ENCODE data around the gene LMBRD2. TPM values are rescaled to one million over a fixed set of nuclear protein-coding genes. Genes with fewer than 3 reads are reported as not detected.

Gene LMBRD2
- total RNA-seq, 3 donors from 2014 or later (not counting 1 experiment from before 2014, with no cell fraction given): 6.9 to 9.8 (median 9.6) TPM

DNA sequence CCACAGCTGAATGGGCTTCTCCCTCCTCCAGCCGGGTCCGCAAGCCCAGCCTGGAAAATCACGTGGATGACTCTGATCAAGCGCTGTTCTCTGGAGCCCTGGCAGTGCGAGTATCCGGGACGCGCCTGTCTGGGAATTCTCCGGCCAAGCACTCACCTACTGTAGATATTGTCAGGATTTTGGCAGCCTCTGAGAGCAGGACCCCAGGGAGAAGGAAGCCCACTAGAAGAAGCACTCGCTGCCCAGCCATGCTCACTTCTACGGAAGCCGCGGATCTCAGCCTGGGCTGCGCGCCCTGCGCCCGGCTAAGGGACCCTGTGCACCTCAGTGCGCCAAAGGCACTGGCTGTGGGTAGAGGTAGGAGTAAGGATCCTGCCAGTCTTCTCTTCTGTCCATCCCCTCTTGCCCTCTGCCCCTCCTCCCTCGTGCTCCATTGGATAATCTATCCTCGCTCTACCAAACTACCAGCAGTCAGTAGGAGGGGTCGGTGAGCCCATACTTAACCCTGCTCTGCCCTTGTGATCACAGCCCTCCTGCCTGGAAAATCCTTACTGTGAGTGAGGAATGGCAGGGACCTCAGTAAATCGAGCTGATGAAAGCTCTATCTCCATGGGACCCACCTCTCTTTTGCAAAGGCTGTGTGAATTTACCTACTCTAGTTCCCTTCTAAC, 85.0 kb downstream of the LMBRD2 start, which contains the start of gene UGT3A2:
TSS of gene UGT3A2 (minus strand) at position 343 of the 671 bp plus-strand sequence. CDS start at position 250, 93 bp downstream.
- no peaks in the 10 kb centered on the region for H3K36me3 Mint-ChIP-seq
- Histone ChIP-seq H3K27ac (ENCODE audit: low read length) (no peak within 1 kb of the TSS), H3K4me1 (ENCODE audit: control insufficient read depth, insufficient read depth, low read length) (peaks cover 3% of the 10 kb centered on the region), H3K27me3 (ENCODE audit: control insufficient read depth, insufficient read depth, low read length) (peaks cover 2% of the 10 kb centered on the region), H3K36me3 (ENCODE audit: control insufficient read depth, insufficient read depth, low read length) (no peaks in the 10 kb centered on the region), H3K9me3 (ENCODE audit: control insufficient read depth, insufficient read depth, low read length) (no peaks in the 10 kb centered on the region), H3K4me3 (ENCODE audit: low read length) (no peak within 1 kb of the TSS)
- peaks cover 12 to 21% of the 10 kb centered on the region in 2 donors for H3K27me3 Mint-ChIP-seq (ENCODE audit: low read depth in 2 of 2)
- DNase-seq: no peak
- no peak within 1 kb of the TSS for H3K27ac Mint-ChIP-seq
- TF ChIP-seq CTCF (IDR thresholded peaks at IDR 0.05): no peak
- intact Hi-C loops (cut with micrococcal nuclease): no loop called here
- WGBS (ENCODE audit: insufficient coverage): 2% methylated on average over 21 of the region's 22 CpGs
- H3K4me3 Mint-ChIP-seq: no peak within 1 kb of the TSS
- no peaks in the 10 kb centered on the region for H3K9me3 Mint-ChIP-seq
- peaks cover 12 to 14% of the 10 kb centered on the region in 2 donors for H3K4me1 Mint-ChIP-seq
- no peak for ATAC-seq

DNA sequence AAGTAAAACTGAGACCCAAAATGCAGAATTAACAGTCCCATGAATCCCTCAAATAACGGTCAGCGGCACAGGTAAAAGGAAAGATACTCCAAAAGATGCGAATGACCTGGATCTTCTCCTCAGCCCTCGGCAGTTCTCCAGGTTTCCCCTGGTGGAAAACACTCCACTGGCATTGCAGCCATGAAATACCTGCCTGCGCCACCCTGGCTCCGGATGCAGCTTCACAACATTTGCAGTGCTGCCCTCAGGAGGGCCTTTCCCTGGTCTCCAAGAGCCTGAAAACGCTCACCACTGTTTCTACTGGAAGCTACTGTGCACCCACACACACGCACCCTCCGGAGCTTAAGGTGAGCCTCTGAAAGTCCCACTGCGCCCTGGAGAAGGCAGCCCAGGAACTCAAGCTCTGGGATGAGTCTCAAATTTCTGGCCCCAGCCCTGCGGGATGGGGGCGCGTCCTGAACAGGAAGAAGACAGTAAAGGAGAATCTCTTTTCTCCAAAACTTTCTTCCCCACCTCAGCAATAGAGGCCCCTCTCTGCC, 85.6 kb downstream of the LMBRD2 start:
- H3K27me3 Mint-ChIP-seq (ENCODE audit: low read depth in 2 of 2): peaks cover 12 to 21% of the 10 kb centered on the region in 2 donors
- TF ChIP-seq CTCF (IDR thresholded peaks at IDR 0.05): no peak
- no peaks in the 10 kb centered on the region for H3K36me3 Mint-ChIP-seq
- DNase-seq: no peak
- H3K27me3 ChIP-seq (ENCODE audit: control insufficient read depth, insufficient read depth, low read length): peaks cover 2% of the 10 kb centered on the region
- H3K9me3 ChIP-seq (ENCODE audit: control insufficient read depth, insufficient read depth, low read length): no peaks in the 10 kb centered on the region
- no peaks in the 10 kb centered on the region for H3K36me3 ChIP-seq (ENCODE audit: control insufficient read depth, insufficient read depth, low read length)
- 36% methylated on average over 13 of the region's 13 CpGs for whole genome bisulfite sequencing (ENCODE audit: insufficient coverage)
- H3K27ac Mint-ChIP-seq: no peak overlapping the region
- H3K4me3 Mint-ChIP-seq: no peak overlapping the region
- no peaks in the 10 kb centered on the region for H3K4me1 ChIP-seq (ENCODE audit: control insufficient read depth, insufficient read depth, low read length)
- no peak for ATAC-seq
- H3K9me3 Mint-ChIP-seq: no peaks in the 10 kb centered on the region
- no peak overlapping the region for H3K4me3 ChIP-seq (ENCODE audit: low read length)
- H3K4me1 Mint-ChIP-seq: peaks cover 7 to 8% of the 10 kb centered on the region in 2 donors
- no peak overlapping the region for H3K27ac ChIP-seq (ENCODE audit: low read length)
- intact Hi-C loops (cut with micrococcal nuclease): no loop called here

DNA sequence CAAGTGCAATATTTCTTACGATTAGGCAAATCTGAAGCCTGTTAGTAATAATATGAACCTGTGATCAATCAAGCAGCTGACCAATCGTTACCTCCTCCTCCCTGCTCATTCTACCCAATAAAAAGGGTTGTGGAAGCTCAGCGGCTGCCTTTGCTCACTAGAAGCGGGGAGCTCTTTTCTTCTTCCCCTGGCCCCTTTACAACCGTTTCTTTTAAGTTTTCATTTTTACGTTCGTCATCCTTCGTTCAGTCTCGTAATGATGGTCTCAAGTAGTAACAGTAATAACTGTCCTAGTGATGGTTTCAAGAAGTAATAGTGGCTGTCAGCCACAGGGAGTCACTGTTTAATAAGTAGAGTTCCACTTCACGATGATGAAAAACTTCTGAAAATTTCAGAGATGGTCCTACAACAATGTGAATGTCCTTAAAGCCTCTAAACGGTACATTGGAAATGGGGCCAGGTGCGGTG, 91.2 kb downstream of the LMBRD2 start:
- ATAC-seq (no peak), DNase-seq (no peak)
- Mint-ChIP-seq H3K27ac (no peak overlapping the region), H3K36me3 (no peaks in the 10 kb centered on the region), H3K9me3 (no peaks in the 10 kb centered on the region), H3K4me1 (no peaks in the 10 kb centered on the region), H3K27me3 (ENCODE audit: low read depth in 2 of 2) (peaks cover 4 to 7% of the 10 kb centered on the region in 2 donors), H3K4me3 (no peak overlapping the region)
- no peak for TF ChIP-seq CTCF (IDR thresholded peaks at IDR 0.05)
- Histone ChIP-seq H3K4me3 (ENCODE audit: low read length) (no peak overlapping the region), H3K4me1 (ENCODE audit: control insufficient read depth, insufficient read depth, low read length) (no peaks in the 10 kb centered on the region), H3K36me3 (ENCODE audit: control insufficient read depth, insufficient read depth, low read length) (no peaks in the 10 kb centered on the region), H3K27me3 (ENCODE audit: control insufficient read depth, insufficient read depth, low read length) (no peaks in the 10 kb centered on the region), H3K9me3 (ENCODE audit: control insufficient read depth, insufficient read depth, low read length) (no peaks in the 10 kb centered on the region), H3K27ac (ENCODE audit: low read length) (no peak overlapping the region)
- WGBS (ENCODE audit: insufficient coverage): 78% methylated on average over 12 of the region's 12 CpGs
- intact Hi-C loops (cut with micrococcal nuclease): no loop called here
